ENCODE data around the gene CACFD1.

The CACFD1 gene

GRCh38 chr9:133505186-133505830 lies 45.5 kb downstream of the CACFD1 start:
- no peak overlapping the region for H3K27ac ChIP-seq (ENCODE audit: extremely low read depth, low read depth, low read length)
- H3K36me3 ChIP-seq (ENCODE audit: control insufficient read depth in 2 of 2, insufficient read depth in 1 of 2, low read length in 2 of 2): no peaks in the 10 kb centered on the region
- H3K4me1 ChIP-seq (ENCODE audit: control insufficient read depth, insufficient read depth, low read length): peaks cover 8% of the 10 kb centered on the region
- no peak for TF ChIP-seq ZNF169 (tag by site-specific recombination; IDR thresholded peaks at IDR 0.05)
- no peak for TF ChIP-seq ZNF214 (tag by site-specific recombination; IDR thresholded peaks at IDR 0.05; ENCODE audit: borderline replicate concordance)
- TF ChIP-seq KLF7 (tag by site-specific recombination; IDR thresholded peaks at IDR 0.05; ENCODE audit: borderline replicate concordance): no peak
- TF ChIP-seq ZNF350 (tag by site-specific recombination; IDR thresholded peaks at IDR 0.05): no peak
- TF ChIP-seq, protein P1, sequence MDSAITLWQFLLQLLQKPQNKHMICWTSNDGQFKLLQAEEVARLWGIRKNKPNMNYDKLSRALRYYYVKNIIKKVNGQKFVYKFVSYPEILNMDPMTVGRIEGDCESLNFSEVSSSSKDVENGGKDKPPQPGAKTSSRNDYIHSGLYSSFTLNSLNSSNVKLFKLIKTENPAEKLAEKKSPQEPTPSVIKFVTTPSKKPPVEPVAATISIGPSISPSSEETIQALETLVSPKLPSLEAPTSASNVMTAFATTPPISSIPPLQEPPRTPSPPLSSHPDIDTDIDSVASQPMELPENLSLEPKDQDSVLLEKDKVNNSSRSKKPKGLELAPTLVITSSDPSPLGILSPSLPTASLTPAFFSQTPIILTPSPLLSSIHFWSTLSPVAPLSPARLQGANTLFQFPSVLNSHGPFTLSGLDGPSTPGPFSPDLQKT (IDR thresholded peaks at IDR 0.05; ENCODE audit: borderline replicate concordance, low read depth, low read length): no peak
- TF ChIP-seq ZSCAN16 (tag by site-specific recombination; IDR thresholded peaks at IDR 0.05): no peak
- TF ChIP-seq ZNF354C (tag by site-specific recombination; IDR thresholded peaks at IDR 0.05; ENCODE audit: borderline replicate concordance, low read depth): no peak
- no peak for TF ChIP-seq ZNF830 (tag by site-specific recombination; IDR thresholded peaks at IDR 0.05; ENCODE audit: low read depth)
- TF ChIP-seq GFI1B (tag by site-specific recombination; IDR thresholded peaks at IDR 0.05): no peak
- no peak for TF ChIP-seq ZNF416 (tag by site-specific recombination; IDR thresholded peaks at IDR 0.05)
- TF ChIP-seq ZSCAN30 (tag by site-specific recombination; IDR thresholded peaks at IDR 0.05): no peak
- TF ChIP-seq ZNF560 (tag by site-specific recombination; IDR thresholded peaks at IDR 0.05; ENCODE audit: borderline replicate concordance): no peak
- no peak for TF ChIP-seq ZNF549 (tag by site-specific recombination; IDR thresholded peaks at IDR 0.05)
- TF ChIP-seq ZNF366 (tag by site-specific recombination; conservative IDR thresholded peaks at IDR 0.05): no peak
- no peak for TF ChIP-seq ZNF658 (tag by site-specific recombination; IDR thresholded peaks at IDR 0.05)
- TF ChIP-seq ZNF138 (tag by site-specific recombination; IDR thresholded peaks at IDR 0.05; ENCODE audit: borderline replicate concordance): no peak
- TF ChIP-seq, protein P2, sequence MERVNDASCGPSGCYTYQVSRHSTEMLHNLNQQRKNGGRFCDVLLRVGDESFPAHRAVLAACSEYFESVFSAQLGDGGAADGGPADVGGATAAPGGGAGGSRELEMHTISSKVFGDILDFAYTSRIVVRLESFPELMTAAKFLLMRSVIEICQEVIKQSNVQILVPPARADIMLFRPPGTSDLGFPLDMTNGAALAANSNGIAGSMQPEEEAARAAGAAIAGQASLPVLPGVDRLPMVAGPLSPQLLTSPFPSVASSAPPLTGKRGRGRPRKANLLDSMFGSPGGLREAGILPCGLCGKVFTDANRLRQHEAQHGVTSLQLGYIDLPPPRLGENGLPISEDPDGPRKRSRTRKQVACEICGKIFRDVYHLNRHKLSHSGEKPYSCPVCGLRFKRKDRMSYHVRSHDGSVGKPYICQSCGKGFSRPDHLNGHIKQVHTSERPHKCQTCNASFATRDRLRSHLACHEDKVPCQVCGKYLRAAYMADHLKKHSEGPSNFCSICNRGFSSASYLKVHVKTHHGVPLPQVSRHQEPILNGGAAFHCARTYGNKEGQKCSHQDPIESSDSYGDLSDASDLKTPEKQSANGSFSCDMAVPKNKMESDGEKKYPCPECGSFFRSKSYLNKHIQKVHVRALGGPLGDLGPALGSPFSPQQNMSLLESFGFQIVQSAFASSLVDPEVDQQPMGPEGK (tag by site-specific recombination; IDR thresholded peaks at IDR 0.05): no peak
- TF ChIP-seq, protein P3, sequence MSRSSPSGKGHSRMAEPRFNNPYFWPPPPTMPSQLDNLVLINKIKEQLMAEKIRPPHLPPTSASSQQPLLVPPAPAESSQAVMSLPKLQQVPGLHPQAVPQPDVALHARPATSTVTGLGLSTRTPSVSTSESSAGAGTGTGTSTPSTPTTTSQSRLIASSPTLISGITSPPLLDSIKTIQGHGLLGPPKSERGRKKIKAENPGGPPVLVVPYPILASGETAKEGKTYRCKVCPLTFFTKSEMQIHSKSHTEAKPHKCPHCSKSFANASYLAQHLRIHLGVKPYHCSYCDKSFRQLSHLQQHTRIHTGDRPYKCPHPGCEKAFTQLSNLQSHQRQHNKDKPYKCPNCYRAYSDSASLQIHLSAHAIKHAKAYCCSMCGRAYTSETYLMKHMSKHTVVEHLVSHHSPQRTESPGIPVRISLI (tag by site-specific recombination; IDR thresholded peaks at IDR 0.05): no peak
- TF ChIP-seq ZNF292 (tag by site-specific recombination; IDR thresholded peaks at IDR 0.05; ENCODE audit: borderline replicate concordance, low read depth): no peak
- H3K4me3 ChIP-seq (ENCODE audit: low read depth, low read length): no peak overlapping the region
- CTCF ChIA-PET: interaction anchor here (0.6 to 0.9 kb wide), 3 partner anchors 18 to 539 kb away, joined by 3 to 5 read pairs (median 4); no protein-coding TSS in a partner anchor
- POLR2A ChIA-PET: no interaction called here
- H3K9me3 ChIP-seq (ENCODE audit: control insufficient read depth, insufficient read depth, low read depth, low read length): no peaks in the 10 kb centered on the region

- no peak for TF ChIP-seq ZNF214 (tag by site-specific recombination; IDR thresholded peaks at IDR 0.05; ENCODE audit: borderline replicate concordance)
- H3K9me3 ChIP-seq (ENCODE audit: control insufficient read depth, insufficient read depth, low read depth, low read length): no peaks in the 10 kb centered on the region
- H3K4me3 ChIP-seq (ENCODE audit: low read depth, low read length): no peak overlapping the region
- no peak overlapping the region for H3K27ac ChIP-seq (ENCODE audit: extremely low read depth, low read depth, low read length)
- ChIA-PET POLR2A (interaction anchor here (1.0 kb wide), 1 partner anchor 46 kb away, joined by 5 read pairs; the partner anchor contains the start of gene CACFD1), CTCF (interaction anchor here (0.6 to 0.8 kb wide), 4 partner anchors 8 to 540 kb away, joined by 3 to 5 read pairs (median 4); no protein-coding TSS in a partner anchor)
- no peaks in the 10 kb centered on the region for H3K36me3 ChIP-seq (ENCODE audit: control insufficient read depth in 2 of 2, insufficient read depth in 1 of 2, low read length in 2 of 2)
- H3K4me1 ChIP-seq (ENCODE audit: control insufficient read depth, insufficient read depth, low read length): peaks cover 8% of the 10 kb centered on the region
Observed at GRCh38 chr9:133505901-133506652, 46.3 kb downstream of the CACFD1 start.
